Peyer's patch (tissue), 4 donors: ENCODE results near the gene LRG1. TPM values are rescaled to one million over a fixed set of nuclear protein-coding genes. Genes with fewer than 3 reads are reported as not detected.
A peak's percentile ranks its signal among the peaks of the same experiment; 100 is the strongest.

Experiments used
- DNase-seq, 3 donors: peaks; one replicate each; pipeline ENCODE4 v3.0.0-alpha.2; 2017 to 2019
- H3K27ac ChIP-seq, 4 donors: fragments of 200-600 bp; sonication (generic); one replicate each; pipeline ENCODE4 v1.5.1; 2016 to 2019
- H3K27me3 ChIP-seq, 2 donors: fragments of 200-600 bp; sonication (generic); one replicate each; pipeline ENCODE4 v1.5.1; 2019
- H3K36me3 ChIP-seq, 3 donors: fragments of 200-600 bp; sonication (generic); one replicate each; pipeline ENCODE4 v1.5.1; 2016 to 2019
- H3K4me1 ChIP-seq, 4 donors: fragments of 200-600 bp; sonication (generic); one replicate each; pipeline ENCODE4 v1.5.1; 2016 to 2019
- H3K4me3 ChIP-seq, 4 donors: fragments of 200-600 bp; sonication (generic); 1 replicate in 3 of 4; 2 replicates in 1 of 4; pipeline ENCODE4 v1.5.1; 2016 to 2019; ENCODE audit warnings: mild to moderate bottlenecking in 1 of 4
- H3K9me3 ChIP-seq, 4 donors: fragments of 200-600 bp; sonication (generic); one replicate each; pipeline ENCODE4 v1.5.1; 2016 to 2019; ENCODE audit warnings: mild to moderate bottlenecking in 1 of 4
- CTCF ChIP-seq, 6 experiments: fragments of 450-650 bp in 4 of 6; fragments of 200-600 bp in 2 of 6; sonication (generic) in 1 of 6; IDR thresholded peaks; one replicate each; pipeline ENCODE4 v1.5.1; 2017 to 2019; ENCODE audit warnings: antibody characterized with exemption in 6 of 6, mild to moderate bottlenecking in 3 of 6, moderate library complexity in 1 of 6
- POLR2A ChIP-seq, 2 donors: fragments of 450-650 bp; IDR thresholded peaks; one replicate each; pipeline ENCODE4 v1.5.1; 2017; ENCODE audit warnings: antibody characterized with exemption in 2 of 2, mild to moderate bottlenecking in 2 of 2, moderate library complexity in 2 of 2
- total RNA-seq, 4 donors: library from RNA; depleted of rRNA; stranded (reverse); fragments of >200 nt; gene quantifications; one replicate each; pipeline ENCODE4 v1.1.0, GENCODE V29; 2016

Gene LRG1
- total RNA-seq, 4 donors from 2014 or later: 1.7 to 3.5 (median 3.0) TPM

GRCh38 chr19:4498694-4499093 is 41.1 kb downstream of the LRG1 start:
- no peak for TF ChIP-seq POLR2A (IDR thresholded peaks at IDR 0.05)
- TF ChIP-seq CTCF (IDR thresholded peaks at IDR 0.05): no peak
- no peaks in the 10 kb centered on the region for H3K27me3 ChIP-seq
- no peak overlapping the region for H3K27ac ChIP-seq
- H3K4me1 ChIP-seq: no peaks in the 10 kb centered on the region
- no peak for DNase-seq
- H3K4me3 ChIP-seq: no peak overlapping the region
- H3K36me3 ChIP-seq: peaks cover 0 to 79% (median 0%) of the 10 kb centered on the region in 3 donors
- no peaks in the 10 kb centered on the region for H3K9me3 ChIP-seq

GRCh38 chr19:4497770-4498389 is 42.0 kb downstream of the LRG1 start:
- Histone ChIP-seq H3K9me3 (no peaks in the 10 kb centered on the region), H3K4me3 (no peak overlapping the region), H3K27me3 (no peaks in the 10 kb centered on the region), H3K27ac (no peak overlapping the region), H3K4me1 (no peaks in the 10 kb centered on the region), H3K36me3 (peaks cover 0 to 83% (median 0%) of the 10 kb centered on the region in 3 donors)
- TF ChIP-seq POLR2A (IDR thresholded peaks at IDR 0.05) (no peak), CTCF (IDR thresholded peaks at IDR 0.05) (no peak)
- no peak for DNase-seq

- no peak for TF ChIP-seq POLR2A (IDR thresholded peaks at IDR 0.05)
- TF ChIP-seq CTCF (IDR thresholded peaks at IDR 0.05): no peak
- Histone ChIP-seq H3K27ac (no peak overlapping the region), H3K4me1 (no peaks in the 10 kb centered on the region), H3K9me3 (no peaks in the 10 kb centered on the region), H3K4me3 (no peak overlapping the region), H3K27me3 (no peaks in the 10 kb centered on the region), H3K36me3 (peaks cover 0 to 77% (median 0%) of the 10 kb centered on the region in 3 donors)
- DNase-seq: no peak
These were observed 43.5 kb downstream of the LRG1 start for GRCh38 chr19:4496304-4496703.

- Histone ChIP-seq H3K4me3 (no peak overlapping the region), H3K36me3 (peaks cover 0 to 73% (median 0%) of the 10 kb centered on the region in 3 donors), H3K27me3 (no peaks in the 10 kb centered on the region), H3K9me3 (no peaks in the 10 kb centered on the region), H3K4me1 (no peaks in the 10 kb centered on the region), H3K27ac (no peak overlapping the region)
- DNase-seq: peak in 2 of 3 donors; percentile 56 to 65
- TF ChIP-seq POLR2A (IDR thresholded peaks at IDR 0.05) (no peak), CTCF (IDR thresholded peaks at IDR 0.05) (peak in 4 of 6 experiments; percentile 26 to 43 (median 38))
These were observed 44.4 kb downstream of the LRG1 start for GRCh38 chr19:4495471-4495870.

GRCh38 chr19:4494691-4495064 is 45.2 kb downstream of the LRG1 start:
- TF ChIP-seq POLR2A (IDR thresholded peaks at IDR 0.05) (no peak), CTCF (IDR thresholded peaks at IDR 0.05) (no peak)
- DNase-seq: no peak
- Histone ChIP-seq H3K4me3 (no peak overlapping the region), H3K4me1 (no peaks in the 10 kb centered on the region), H3K9me3 (no peaks in the 10 kb centered on the region), H3K27me3 (no peaks in the 10 kb centered on the region), H3K27ac (no peak overlapping the region), H3K36me3 (peaks cover 0 to 75% (median 0%) of the 10 kb centered on the region in 3 donors)
